ENCODE data around the gene R3HDM2. TPM values are rescaled to one million over a fixed set of nuclear protein-coding genes. Genes with fewer than 3 reads are reported as not detected.
A peak's percentile ranks its signal among the peaks of the same experiment; 100 is the strongest.

R3HDM2 gene
- total and polyA plus RNA-seq, 4 donors, result 18.1 to 60.7 (median 30.6) TPM

DNA sequence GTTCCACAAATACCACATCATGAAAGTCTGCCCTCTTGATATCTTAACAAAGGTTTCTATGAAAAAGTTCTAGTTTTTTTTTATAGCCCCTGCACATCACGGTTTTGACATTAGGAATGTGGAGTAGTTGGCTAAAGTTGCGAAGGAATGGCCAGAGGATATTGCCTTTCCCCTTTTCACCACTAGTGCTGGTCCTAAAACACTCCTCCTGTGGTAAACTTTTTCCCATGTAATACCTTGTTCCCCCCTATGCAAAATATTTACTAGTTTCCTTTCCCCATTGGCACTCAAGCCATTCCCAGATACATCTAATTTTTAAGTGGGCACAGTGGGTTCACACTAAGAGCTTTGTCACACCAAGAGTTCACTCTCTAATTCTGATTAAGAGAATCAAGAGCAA is 33.4 kb downstream of the R3HDM2 start:
- DNase-seq, result no peak
- H3K36me3 ChIP-seq (ENCODE audit: control insufficient read depth in 4 of 4, insufficient read depth in 4 of 4, low read length in 4 of 4), result peaks cover 0 to 6% (median 2%) of the 10 kb centered on the region in 4 donors
- H3K9me3 ChIP-seq (ENCODE audit: control insufficient read depth in 4 of 4, insufficient read depth in 3 of 4, low read length in 3 of 4), result no peaks in the 10 kb centered on the region
- H3K4me3 ChIP-seq, result no peak overlapping the region
- 78 to 83% methylated on average over 2 of the region's 2 CpGs for WGBS, 2 donors
- no peak overlapping the region for H3K9ac ChIP-seq (ENCODE audit: insufficient read depth in 1 of 2, low read length in 2 of 2)
- H3K27ac ChIP-seq (ENCODE audit: low read depth in 1 of 2, low read length in 1 of 2), result no peak overlapping the region
- no peaks in the 10 kb centered on the region for H3K27me3 ChIP-seq (ENCODE audit: control insufficient read depth in 3 of 3, insufficient read depth in 3 of 3, low read length in 2 of 3)
- no peak for TF ChIP-seq CTCF (IDR thresholded peaks at IDR 0.05; ENCODE audit: control extremely low read depth, extremely low read depth)
- no peaks in the 10 kb centered on the region for H3K4me1 ChIP-seq (ENCODE audit: control insufficient read depth in 5 of 5, insufficient read depth in 5 of 5, low read length in 5 of 5)
- ATAC-seq (ENCODE audit: insufficient read depth, low FRiP score), result no peak

DNA sequence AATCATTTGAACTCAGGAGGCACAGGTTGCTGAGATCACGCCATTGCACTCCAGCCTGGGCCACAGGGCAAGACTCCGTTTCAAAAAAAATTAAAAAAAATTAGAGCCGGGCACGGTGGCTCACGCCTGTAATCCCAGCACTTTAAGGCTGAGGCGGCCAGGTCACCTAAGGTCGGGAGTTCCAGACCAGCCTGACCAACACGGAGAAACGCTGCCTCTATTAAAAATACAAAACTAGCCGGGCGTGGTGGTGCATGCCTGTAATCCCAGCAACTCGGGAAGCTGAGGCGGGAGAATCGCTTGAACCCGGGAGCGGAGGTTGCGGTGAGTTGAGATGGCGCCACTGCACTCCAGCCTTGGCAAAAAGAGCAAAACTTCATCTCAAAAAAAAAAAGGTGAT is 35.7 kb downstream of the R3HDM2 start:
- TF ChIP-seq CTCF (IDR thresholded peaks at IDR 0.05; ENCODE audit: control extremely low read depth, extremely low read depth), result no peak
- ATAC-seq (ENCODE audit: insufficient read depth, low FRiP score) (no peak), DNase-seq (no peak)
- peaks cover 3 to 8% (median 5%) of the 10 kb centered on the region in 4 donors for H3K36me3 ChIP-seq (ENCODE audit: control insufficient read depth in 4 of 4, insufficient read depth in 4 of 4, low read length in 4 of 4)
- WGBS, 2 donors, result 95 to 97% methylated on average over 18 of the region's 18 CpGs
- no peaks in the 10 kb centered on the region for H3K4me1 ChIP-seq (ENCODE audit: control insufficient read depth in 5 of 5, insufficient read depth in 5 of 5, low read length in 5 of 5)
- H3K27me3 ChIP-seq (ENCODE audit: control insufficient read depth in 3 of 3, insufficient read depth in 3 of 3, low read length in 2 of 3), result no peaks in the 10 kb centered on the region
- no peak overlapping the region for H3K27ac ChIP-seq (ENCODE audit: low read depth in 1 of 2, low read length in 1 of 2)
- no peak overlapping the region for H3K4me3 ChIP-seq
- no peak overlapping the region for H3K9ac ChIP-seq (ENCODE audit: insufficient read depth in 1 of 2, low read length in 2 of 2)
- no peaks in the 10 kb centered on the region for H3K9me3 ChIP-seq (ENCODE audit: control insufficient read depth in 4 of 4, insufficient read depth in 3 of 4, low read length in 3 of 4)

GRCh38 chr12:57390174-57390573 is 40.7 kb downstream of the R3HDM2 start:
- DNase-seq (no peak), ATAC-seq (ENCODE audit: insufficient read depth, low FRiP score) (no peak)
- Histone ChIP-seq H3K9ac (ENCODE audit: insufficient read depth in 1 of 2, low read length in 2 of 2) (no peak overlapping the region), H3K27ac (ENCODE audit: low read depth in 1 of 2, low read length in 1 of 2) (peak overlapping the region in 1 of 2 donors; percentile 22), H3K9me3 (ENCODE audit: control insufficient read depth in 4 of 4, insufficient read depth in 3 of 4, low read length in 3 of 4) (no peaks in the 10 kb centered on the region), H3K27me3 (ENCODE audit: control insufficient read depth in 3 of 3, insufficient read depth in 3 of 3, low read length in 2 of 3) (no peaks in the 10 kb centered on the region), H3K4me1 (ENCODE audit: control insufficient read depth in 5 of 5, insufficient read depth in 5 of 5, low read length in 5 of 5) (peaks cover 0 to 5% (median 0%) of the 10 kb centered on the region in 5 donors), H3K36me3 (ENCODE audit: control insufficient read depth in 4 of 4, insufficient read depth in 4 of 4, low read length in 4 of 4) (peaks cover 3 to 7% (median 4%) of the 10 kb centered on the region in 4 donors), H3K4me3 (no peak overlapping the region)
- TF ChIP-seq CTCF (IDR thresholded peaks at IDR 0.05; ENCODE audit: control extremely low read depth, extremely low read depth), result no peak
- 96 to 98% methylated on average over 2 of the region's 2 CpGs for WGBS, 2 donors

- no peak for DNase-seq
- Histone ChIP-seq H3K36me3 (ENCODE audit: control insufficient read depth in 4 of 4, insufficient read depth in 4 of 4, low read length in 4 of 4) (peaks cover 3 to 4% (median 3%) of the 10 kb centered on the region in 4 donors), H3K9me3 (ENCODE audit: control insufficient read depth in 4 of 4, insufficient read depth in 3 of 4, low read length in 3 of 4) (no peaks in the 10 kb centered on the region), H3K27me3 (ENCODE audit: control insufficient read depth in 3 of 3, insufficient read depth in 3 of 3, low read length in 2 of 3) (no peaks in the 10 kb centered on the region), H3K9ac (ENCODE audit: insufficient read depth in 1 of 2, low read length in 2 of 2) (no peak overlapping the region), H3K4me3 (no peak overlapping the region), H3K4me1 (ENCODE audit: control insufficient read depth in 5 of 5, insufficient read depth in 5 of 5, low read length in 5 of 5) (peaks cover 0 to 5% (median 0%) of the 10 kb centered on the region in 5 donors), H3K27ac (ENCODE audit: low read depth in 1 of 2, low read length in 1 of 2) (peak overlapping the region in 1 of 2 donors; percentile 64)
- no peak for ATAC-seq (ENCODE audit: insufficient read depth, low FRiP score)
- WGBS, 2 donors, result 55 to 60% methylated on average over 3 of the region's 3 CpGs
- TF ChIP-seq CTCF (IDR thresholded peaks at IDR 0.05; ENCODE audit: control extremely low read depth, extremely low read depth), result no peak
Observed at GRCh38 chr12:57389033-57389432, 41.8 kb downstream of the R3HDM2 start.

Measured in lung (tissue), 12 donors.